Loucy (cell line): ENCODE measurements around the gene IDS.

Experiments used
- H2AFZ ChIP-seq: fragments of 200-600 bp; sonication (generic); 2 replicates; pipeline ENCODE4 v1.6.0; 2016; ENCODE audit warnings: antibody characterized with exemption, mild to moderate bottlenecking, low read length, moderate library complexity
- H3F3A ChIP-seq: fragments of 200-600 bp; 2 replicates; pipeline ENCODE4 v1.6.0; 2016; ENCODE audit warnings: antibody characterized with exemption, low read depth, mild to moderate bottlenecking
- H3K27me3 ChIP-seq: fragments of 200-600 bp; sonication (generic); 2 replicates; pipeline ENCODE4 v1.6.1; 2014; ENCODE audit warnings: low read length, mild to moderate bottlenecking; ENCODE audit not compliant: insufficient read depth, poor library complexity, severe bottlenecking
- H3K36me3 ChIP-seq: fragments of 200-600 bp; sonication (generic); 2 replicates; pipeline ENCODE4 v1.6.1; 2016; ENCODE audit warnings: low read length; ENCODE audit not compliant: insufficient read depth
- H3K4me1 ChIP-seq: fragments of 200-600 bp; sonication (generic); 2 replicates; pipeline ENCODE4 v1.5.1; 2014; ENCODE audit warnings: low read length, mild to moderate bottlenecking; ENCODE audit not compliant: insufficient read depth, poor library complexity, severe bottlenecking
- H3K4me2 ChIP-seq: fragments of 200-600 bp; sonication (generic); 2 replicates; pipeline ENCODE4 v1.6.0; 2014; ENCODE audit warnings: antibody characterized with exemption, low read length, low read depth, mild to moderate bottlenecking; ENCODE audit not compliant: poor library complexity, severe bottlenecking
- H3K4me3 ChIP-seq: fragments of 200-600 bp; sonication (generic); 2 replicates; pipeline ENCODE4 v1.5.1; 2014; ENCODE audit warnings: low read length, mild to moderate bottlenecking, mixed read lengths; ENCODE audit not compliant: poor library complexity, severe bottlenecking
- H3K79me2 ChIP-seq: fragments of 200-600 bp; sonication (generic); 2 replicates; pipeline ENCODE4 v1.6.1; 2014; ENCODE audit warnings: low read length; ENCODE audit not compliant: insufficient read depth
- H3K9ac ChIP-seq: fragments of 200-600 bp; sonication (generic); 2 replicates; pipeline ENCODE4 v1.6.0; 2014; ENCODE audit warnings: mild to moderate bottlenecking, low read depth, low read length, moderate library complexity; ENCODE audit not compliant: poor library complexity, severe bottlenecking
- H3K9me2 ChIP-seq: fragments of 200-600 bp; sonication (generic); replicated peaks from 2 replicates; pipeline ENCODE4 v1.6.1; 2016; ENCODE audit warnings: low read depth, low read length, mixed read lengths
- H3K9me3 ChIP-seq: fragments of 200-600 bp; sonication (generic); 2 replicates; pipeline ENCODE4 v1.6.1; 2014; ENCODE audit warnings: mild to moderate bottlenecking, antibody characterized with exemption, low read length, low read depth; ENCODE audit not compliant: insufficient read depth
- H4K20me1 ChIP-seq: fragments of 200-600 bp; sonication (generic); 2 replicates; pipeline ENCODE4 v1.6.0; 2014; ENCODE audit warnings: antibody characterized with exemption, low read length, mild to moderate bottlenecking; ENCODE audit not compliant: insufficient read depth, poor library complexity, severe bottlenecking
- CTCF ChIP-seq: fragments of 200-600 bp; sonication (generic); conservative IDR thresholded peaks from 2 replicates; pipeline ENCODE4 v1.5.1; 2014; ENCODE audit warnings: mild to moderate bottlenecking, antibody characterized with exemption, low read length
- EZH2phosphoT487 ChIP-seq: fragments of 200-600 bp; IDR thresholded peaks from 2 replicates; pipeline ENCODE4 v1.6.1; 2018; ENCODE audit warnings: antibody characterized with exemption, mild to moderate bottlenecking, moderate library complexity, borderline replicate concordance

Gene IDS

GRCh38 chrX:149433051-149433450 lies 72.1 kb downstream of the IDS start:
- Histone ChIP-seq H3K27me3 (no peaks in the 10 kb centered on the region), H3K4me1 (no peaks in the 10 kb centered on the region), H3K9ac (no peak overlapping the region), H3K79me2 (no peaks in the 10 kb centered on the region), H4K20me1 (no peaks in the 10 kb centered on the region), H3K36me3 (no peaks in the 10 kb centered on the region), H3K4me2 (no peak overlapping the region), H2AFZ (no peak overlapping the region), H3K9me3 (no peaks in the 10 kb centered on the region), H3F3A (no peaks in the 10 kb centered on the region), H3K4me3 (no peak overlapping the region), H3K9me2 (no peaks in the 10 kb centered on the region)
- no peak for TF ChIP-seq EZH2phosphoT487
- TF ChIP-seq CTCF: no peak; the same call in 1 of the 2 replicates
